Measurements from ENCODE around the gene MAPRE3. TPM values are rescaled to one million over a fixed set of nuclear protein-coding genes. Genes with fewer than 3 reads are reported as not detected.

The MAPRE3 gene
- total RNA-seq, 1 experiment from 2014 or later: 10.3 TPM

DNA sequence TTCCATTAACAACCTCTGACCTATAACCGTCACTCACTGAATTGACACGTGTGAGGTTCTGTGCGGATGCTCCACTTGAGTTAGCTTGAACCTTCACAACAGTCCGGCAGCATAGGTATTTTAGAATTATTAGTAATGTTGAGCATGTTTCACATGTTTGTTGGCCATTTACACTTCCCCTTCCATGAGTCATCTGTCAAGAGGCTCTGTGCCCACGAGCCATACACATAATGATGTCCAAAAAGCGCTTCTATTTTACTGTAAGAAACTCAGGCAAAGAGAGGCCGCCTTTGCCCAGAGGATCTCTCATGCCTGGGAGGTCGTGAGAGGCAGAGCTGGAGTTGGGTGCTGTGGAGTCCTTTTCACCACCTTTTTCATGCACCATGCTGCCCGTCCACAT is 33.4 kb downstream of the MAPRE3 start:
- DNase-seq (ENCODE audit: low spot score): no peak
- peaks cover 6% of the 10 kb centered on the region for H3K4me1 Mint-ChIP-seq
- no peak for ATAC-seq
- H3K36me3 Mint-ChIP-seq: no peaks in the 10 kb centered on the region
- H3K9me3 Mint-ChIP-seq: 0 out of 2 replicates have a peak, but pooled peaks cover 3% of the 10 kb centered on the region
- H3K27ac Mint-ChIP-seq: no peak overlapping the region
- no peaks in the 10 kb centered on the region for H3K27me3 Mint-ChIP-seq (ENCODE audit: low read depth)
- ChIA-PET CTCF (interaction anchor here (1.2 to 3.7 kb wide), 4 partner anchors 9 to 42 kb away, joined by 3 to 30 read pairs (median 12); no protein-coding TSS in a partner anchor), POLR2A (no interaction called here)
- TF ChIP-seq, protein P1, sequence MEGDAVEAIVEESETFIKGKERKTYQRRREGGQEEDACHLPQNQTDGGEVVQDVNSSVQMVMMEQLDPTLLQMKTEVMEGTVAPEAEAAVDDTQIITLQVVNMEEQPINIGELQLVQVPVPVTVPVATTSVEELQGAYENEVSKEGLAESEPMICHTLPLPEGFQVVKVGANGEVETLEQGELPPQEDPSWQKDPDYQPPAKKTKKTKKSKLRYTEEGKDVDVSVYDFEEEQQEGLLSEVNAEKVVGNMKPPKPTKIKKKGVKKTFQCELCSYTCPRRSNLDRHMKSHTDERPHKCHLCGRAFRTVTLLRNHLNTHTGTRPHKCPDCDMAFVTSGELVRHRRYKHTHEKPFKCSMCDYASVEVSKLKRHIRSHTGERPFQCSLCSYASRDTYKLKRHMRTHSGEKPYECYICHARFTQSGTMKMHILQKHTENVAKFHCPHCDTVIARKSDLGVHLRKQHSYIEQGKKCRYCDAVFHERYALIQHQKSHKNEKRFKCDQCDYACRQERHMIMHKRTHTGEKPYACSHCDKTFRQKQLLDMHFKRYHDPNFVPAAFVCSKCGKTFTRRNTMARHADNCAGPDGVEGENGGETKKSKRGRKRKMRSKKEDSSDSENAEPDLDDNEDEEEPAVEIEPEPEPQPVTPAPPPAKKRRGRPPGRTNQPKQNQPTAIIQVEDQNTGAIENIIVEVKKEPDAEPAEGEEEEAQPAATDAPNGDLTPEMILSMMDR (IDR thresholded peaks at IDR 0.05): no peak
- no peak for TF ChIP-seq ZNF671 (CRISPR knock-in tag; IDR thresholded peaks at IDR 0.05)
- TF ChIP-seq ZNF138 (CRISPR knock-in tag; conservative IDR thresholded peaks at IDR 0.05): no peak
- TF ChIP-seq, protein P2, sequence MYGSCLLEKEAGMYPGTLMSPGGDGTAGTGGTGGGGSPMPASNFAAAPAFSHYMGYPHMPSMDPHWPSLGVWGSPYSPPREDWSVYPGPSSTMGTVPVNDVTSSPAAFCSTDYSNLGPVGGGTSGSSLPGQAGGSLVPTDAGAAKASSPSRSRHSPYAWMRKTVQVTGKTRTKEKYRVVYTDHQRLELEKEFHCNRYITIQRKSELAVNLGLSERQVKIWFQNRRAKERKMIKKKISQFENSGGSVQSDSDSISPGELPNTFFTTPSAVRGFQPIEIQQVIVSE (CRISPR knock-in tag; IDR thresholded peaks at IDR 0.05; ENCODE audit: borderline replicate concordance): no peak
- TF ChIP-seq, protein P3, sequence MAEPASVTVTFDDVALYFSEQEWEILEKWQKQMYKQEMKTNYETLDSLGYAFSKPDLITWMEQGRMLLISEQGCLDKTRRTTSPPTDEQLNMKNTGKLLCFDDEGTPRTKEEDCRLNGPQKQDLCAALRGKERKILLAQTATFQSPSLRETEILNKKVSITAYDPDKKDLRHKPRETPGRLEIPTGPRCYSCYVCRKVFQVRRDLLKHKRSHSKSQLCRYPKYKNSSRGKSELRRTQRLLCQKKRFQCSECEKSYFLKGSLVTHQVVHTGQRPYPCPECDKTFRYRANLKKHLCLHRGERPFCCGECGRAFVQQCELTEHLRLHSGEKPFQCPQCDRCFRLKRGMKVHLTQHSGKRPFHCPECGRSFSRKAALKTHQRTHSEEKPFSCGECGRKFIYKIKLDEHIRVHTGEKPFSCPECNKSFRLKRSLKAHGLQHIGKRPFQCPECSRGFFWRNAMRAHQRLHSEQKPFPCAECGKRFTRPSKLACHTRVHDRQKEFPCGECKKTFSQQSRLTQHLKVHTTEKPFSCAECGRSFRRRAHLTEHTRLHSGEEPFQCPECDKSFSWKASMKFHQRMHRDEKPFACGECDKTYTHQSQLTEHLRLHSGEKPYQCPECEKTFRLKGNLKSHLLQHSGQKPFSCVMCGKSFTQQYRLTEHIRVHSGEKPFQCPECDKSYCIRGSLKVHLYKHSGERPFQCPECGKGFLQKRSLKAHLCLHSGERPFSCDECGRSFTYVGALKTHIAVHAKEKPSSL (CRISPR knock-in tag; conservative IDR thresholded peaks at IDR 0.05): no peak
- no peak for TF ChIP-seq NFATC4 (CRISPR knock-in tag; IDR thresholded peaks at IDR 0.05)
- no peak for TF ChIP-seq RORB (CRISPR knock-in tag; IDR thresholded peaks at IDR 0.05)
- TF ChIP-seq, protein P4, sequence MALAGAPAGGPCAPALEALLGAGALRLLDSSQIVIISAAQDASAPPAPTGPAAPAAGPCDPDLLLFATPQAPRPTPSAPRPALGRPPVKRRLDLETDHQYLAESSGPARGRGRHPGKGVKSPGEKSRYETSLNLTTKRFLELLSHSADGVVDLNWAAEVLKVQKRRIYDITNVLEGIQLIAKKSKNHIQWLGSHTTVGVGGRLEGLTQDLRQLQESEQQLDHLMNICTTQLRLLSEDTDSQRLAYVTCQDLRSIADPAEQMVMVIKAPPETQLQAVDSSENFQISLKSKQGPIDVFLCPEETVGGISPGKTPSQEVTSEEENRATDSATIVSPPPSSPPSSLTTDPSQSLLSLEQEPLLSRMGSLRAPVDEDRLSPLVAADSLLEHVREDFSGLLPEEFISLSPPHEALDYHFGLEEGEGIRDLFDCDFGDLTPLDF (CRISPR knock-in tag; IDR thresholded peaks at IDR 0.05): no peak
- TF ChIP-seq, protein P5, sequence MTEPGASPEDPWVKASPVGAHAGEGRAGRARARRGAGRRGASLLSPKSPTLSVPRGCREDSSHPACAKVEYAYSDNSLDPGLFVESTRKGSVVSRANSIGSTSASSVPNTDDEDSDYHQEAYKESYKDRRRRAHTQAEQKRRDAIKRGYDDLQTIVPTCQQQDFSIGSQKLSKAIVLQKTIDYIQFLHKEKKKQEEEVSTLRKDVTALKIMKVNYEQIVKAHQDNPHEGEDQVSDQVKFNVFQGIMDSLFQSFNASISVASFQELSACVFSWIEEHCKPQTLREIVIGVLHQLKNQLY (CRISPR knock-in tag; IDR thresholded peaks at IDR 0.05): no peak
- no peak overlapping the region for H3K4me3 Mint-ChIP-seq

DNA sequence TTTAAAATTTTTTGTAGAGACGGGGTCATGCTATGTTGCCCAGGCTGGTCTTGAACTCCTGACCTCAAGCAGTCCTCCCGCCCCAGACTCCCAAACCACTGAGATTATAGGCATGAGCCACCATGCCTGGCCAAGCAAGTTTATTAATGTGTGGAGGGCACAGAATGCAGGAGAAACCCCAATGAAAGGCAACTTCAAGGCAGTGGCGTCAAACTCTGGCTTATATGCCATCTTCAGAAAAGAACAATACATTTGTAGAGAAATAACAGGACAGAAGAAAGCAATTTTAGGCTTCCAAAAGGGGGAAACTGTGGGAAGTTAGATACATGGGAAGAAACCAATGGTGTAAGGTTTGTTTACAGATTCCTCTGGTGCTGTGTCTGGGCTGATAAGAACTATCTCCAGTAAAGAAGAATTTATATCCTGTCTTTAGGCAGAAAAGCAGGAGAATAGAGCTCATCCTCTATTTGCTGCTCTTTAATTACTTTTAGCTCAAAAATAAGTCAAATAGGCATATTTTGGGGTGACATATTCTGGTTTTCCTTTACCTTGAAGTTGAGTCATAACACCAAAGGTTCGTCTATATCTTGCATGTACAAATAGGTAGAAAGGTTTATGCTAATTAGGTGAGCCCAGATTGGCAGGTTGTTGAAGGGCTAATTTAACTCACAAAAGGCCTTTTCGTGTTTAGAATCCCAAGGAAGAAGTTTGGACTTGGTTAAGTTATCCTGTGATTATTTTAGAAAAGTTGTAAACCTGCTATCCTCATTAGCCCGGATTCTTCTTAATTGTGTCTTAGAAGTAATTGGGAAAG is 36.4 kb downstream of the MAPRE3 start:
- ChIA-PET CTCF (interaction anchor here (1.3 kb wide), 1 partner anchor 10 kb away, joined by 10 read pairs; no protein-coding TSS in a partner anchor), POLR2A (no interaction called here)
- Mint-ChIP-seq H3K4me3 (no peak overlapping the region), H3K9me3 (0 out of 2 replicates have a peak, but pooled peaks cover 3% of the 10 kb centered on the region), H3K4me1 (peaks cover 2% of the 10 kb centered on the region), H3K27me3 (ENCODE audit: low read depth) (no peaks in the 10 kb centered on the region), H3K36me3 (no peaks in the 10 kb centered on the region), H3K27ac (no peak overlapping the region)
- no peak for ATAC-seq
- TF ChIP-seq ZNF121 (CRISPR knock-in tag; IDR thresholded peaks at IDR 0.05): 0 out of 2 replicates have a peak, but pooled peaks have one; percentile 2
- no peak for TF ChIP-seq NR1H2 (CRISPR knock-in tag; IDR thresholded peaks at IDR 0.05)
- DNase-seq (ENCODE audit: low spot score): no peak

DNA sequence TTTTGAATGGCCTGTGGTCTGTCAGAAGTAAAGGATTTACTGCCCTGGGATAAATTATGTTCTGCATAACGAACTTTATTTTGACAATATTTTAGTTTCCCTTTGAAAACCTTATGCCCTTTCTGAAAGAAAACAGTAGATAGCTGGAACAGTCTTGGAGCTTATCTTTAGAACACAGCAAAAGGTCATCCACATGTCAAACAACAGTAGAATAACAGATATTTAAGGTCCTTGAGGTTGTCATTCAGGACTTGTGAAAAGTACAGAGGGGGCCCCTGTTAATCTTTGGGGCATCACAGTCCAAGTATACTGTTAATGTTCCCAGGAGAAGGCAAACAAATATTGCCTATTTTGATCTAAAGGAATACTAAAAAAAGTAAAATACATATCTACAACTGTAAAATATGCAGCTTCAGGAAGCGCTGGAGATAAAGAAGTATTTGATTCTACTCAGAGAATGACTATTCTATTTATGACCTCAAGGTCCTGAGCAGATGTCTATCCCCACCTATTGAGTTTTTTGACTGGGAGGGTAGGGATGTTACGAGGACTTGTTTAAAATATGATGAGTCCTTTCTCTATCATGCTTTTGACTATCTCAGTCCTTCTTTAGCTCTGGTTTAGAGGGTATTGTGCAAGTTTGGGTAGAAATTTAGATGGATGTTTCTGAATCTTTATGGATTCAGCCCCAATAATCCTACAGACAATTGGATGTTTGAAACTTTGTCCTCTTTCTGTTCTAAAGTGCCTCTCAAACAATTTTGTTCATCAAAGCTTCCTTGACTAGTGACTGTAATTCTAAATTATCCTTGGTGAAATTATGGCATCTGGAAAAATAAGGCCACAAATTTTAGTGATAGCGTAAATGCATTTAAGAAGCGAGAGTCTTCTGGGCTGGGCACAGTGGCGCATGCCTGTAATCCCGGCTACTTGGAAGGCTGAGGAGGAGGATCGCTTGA is 37.3 kb downstream of the MAPRE3 start:
- Mint-ChIP-seq H3K4me1 (no peaks in the 10 kb centered on the region), H3K36me3 (peaks cover 6% of the 10 kb centered on the region), H3K4me3 (no peak overlapping the region), H3K27ac (no peak overlapping the region), H3K9me3 (peaks cover 9% of the 10 kb centered on the region), H3K27me3 (ENCODE audit: low read depth) (peaks cover 2% of the 10 kb centered on the region; the same call in 1 of the 2 replicates)
- DNase-seq (ENCODE audit: low spot score): no peak
- no peak for ATAC-seq
- CTCF ChIA-PET: interaction anchor here (1.3 kb wide), 1 partner anchor 9 kb away, joined by 10 read pairs; no protein-coding TSS in a partner anchor
- POLR2A ChIA-PET: no interaction called here
- TF ChIP-seq, protein P6, sequence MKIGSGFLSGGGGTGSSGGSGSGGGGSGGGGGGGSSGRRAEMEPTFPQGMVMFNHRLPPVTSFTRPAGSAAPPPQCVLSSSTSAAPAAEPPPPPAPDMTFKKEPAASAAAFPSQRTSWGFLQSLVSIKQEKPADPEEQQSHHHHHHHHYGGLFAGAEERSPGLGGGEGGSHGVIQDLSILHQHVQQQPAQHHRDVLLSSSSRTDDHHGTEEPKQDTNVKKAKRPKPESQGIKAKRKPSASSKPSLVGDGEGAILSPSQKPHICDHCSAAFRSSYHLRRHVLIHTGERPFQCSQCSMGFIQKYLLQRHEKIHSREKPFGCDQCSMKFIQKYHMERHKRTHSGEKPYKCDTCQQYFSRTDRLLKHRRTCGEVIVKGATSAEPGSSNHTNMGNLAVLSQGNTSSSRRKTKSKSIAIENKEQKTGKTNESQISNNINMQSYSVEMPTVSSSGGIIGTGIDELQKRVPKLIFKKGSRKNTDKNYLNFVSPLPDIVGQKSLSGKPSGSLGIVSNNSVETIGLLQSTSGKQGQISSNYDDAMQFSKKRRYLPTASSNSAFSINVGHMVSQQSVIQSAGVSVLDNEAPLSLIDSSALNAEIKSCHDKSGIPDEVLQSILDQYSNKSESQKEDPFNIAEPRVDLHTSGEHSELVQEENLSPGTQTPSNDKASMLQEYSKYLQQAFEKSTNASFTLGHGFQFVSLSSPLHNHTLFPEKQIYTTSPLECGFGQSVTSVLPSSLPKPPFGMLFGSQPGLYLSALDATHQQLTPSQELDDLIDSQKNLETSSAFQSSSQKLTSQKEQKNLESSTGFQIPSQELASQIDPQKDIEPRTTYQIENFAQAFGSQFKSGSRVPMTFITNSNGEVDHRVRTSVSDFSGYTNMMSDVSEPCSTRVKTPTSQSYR (CRISPR knock-in tag; IDR thresholded peaks at IDR 0.05): no peak
- TF ChIP-seq ZNF121 (CRISPR knock-in tag; IDR thresholded peaks at IDR 0.05) (no peak), GRHL2 (CRISPR knock-in tag; IDR thresholded peaks at IDR 0.05; ENCODE audit: insufficient replicate concordance, severe bottlenecking) (no peak), ZNF423 (CRISPR knock-in tag; IDR thresholded peaks at IDR 0.05) (no peak), ZBTB21 (CRISPR knock-in tag; IDR thresholded peaks at IDR 0.05; ENCODE audit: borderline replicate concordance) (no peak), PRRX2 (CRISPR knock-in tag; IDR thresholded peaks at IDR 0.05) (no peak)
- TF ChIP-seq, protein P5 (CRISPR knock-in tag; IDR thresholded peaks at IDR 0.05): no peak
- TF ChIP-seq, protein P4 (CRISPR knock-in tag; IDR thresholded peaks at IDR 0.05): no peak

Measured in WTC11 (cell line).